Measurements from ENCODE around the gene WFDC13. TPM values are rescaled to one million over a fixed set of nuclear protein-coding genes. Genes with fewer than 3 reads are reported as not detected.

The WFDC13 gene
- polyA plus RNA-seq, 1 donor (not counting 4 experiments of a cell fraction or from before 2014, with no cell fraction given), result not detected

GRCh38 chr20:45751721-45752120, 49.9 kb downstream of the WFDC13 start:
- no peak overlapping the region for H2AFZ ChIP-seq (ENCODE audit: control insufficient read depth, low read length)
- no peaks in the 10 kb centered on the region for H3K79me2 ChIP-seq (ENCODE audit: control insufficient read depth, insufficient read depth, low read length)
- no peaks in the 10 kb centered on the region for H3K4me1 ChIP-seq (ENCODE audit: control insufficient read depth, extremely low read depth, insufficient read depth, low read length)
- TF ChIP-seq CTCF (optimal IDR thresholded peaks at IDR 0.05 in 1 of 3, IDR thresholded peaks at IDR 0.05 in 1 of 3, conservative IDR thresholded peaks at IDR 0.05 in 1 of 3; ENCODE audit: extremely low read depth in 1 of 3, insufficient read depth in 2 of 3, low read length in 3 of 3) (no peak), EZH2 (IDR thresholded peaks at IDR 0.05; ENCODE audit: low read length) (no peak)
- H3K9me1 ChIP-seq (ENCODE audit: control insufficient read depth, extremely low read depth, insufficient read depth, low read length), result no peaks in the 10 kb centered on the region
- H3K27me3 ChIP-seq (ENCODE audit: control insufficient read depth, extremely low read depth, insufficient read depth, low read length), result no peaks in the 10 kb centered on the region
- no peaks in the 10 kb centered on the region for H4K20me1 ChIP-seq (ENCODE audit: control insufficient read depth, extremely low read depth, insufficient read depth, low read length)
- H3K27ac ChIP-seq (ENCODE audit: control insufficient read depth, insufficient read depth, low read length), result no peak overlapping the region
- no peaks in the 10 kb centered on the region for H3K36me3 ChIP-seq (ENCODE audit: control insufficient read depth in 2 of 2, extremely low read depth in 1 of 2, insufficient read depth in 2 of 2, low read length in 2 of 2)
- no peak overlapping the region for H3K4me2 ChIP-seq (ENCODE audit: control insufficient read depth, extremely low read depth, insufficient read depth, low read depth, low read length)
- FAIRE-seq, result no peak
- DNase-seq (ENCODE audit: low read depth, low spot score), result no peak
- H3K4me3 ChIP-seq (ENCODE audit: control insufficient read depth in 2 of 3, extremely low read depth in 1 of 3, insufficient read depth in 2 of 3, low read depth in 1 of 3, low read length in 3 of 3), result no peak overlapping the region
- H3K9ac ChIP-seq (ENCODE audit: control insufficient read depth, extremely low read depth, insufficient read depth, low read length), result no peak overlapping the region
- dilution Hi-C loops (cut with MboI; ENCODE audit: extremely low pct_ligation_motif_present, low sequenced_read_pairs), result no loop called here
- no peaks in the 10 kb centered on the region for H3K9me3 ChIP-seq (ENCODE audit: control insufficient read depth, low read depth, low read length)

DNA sequence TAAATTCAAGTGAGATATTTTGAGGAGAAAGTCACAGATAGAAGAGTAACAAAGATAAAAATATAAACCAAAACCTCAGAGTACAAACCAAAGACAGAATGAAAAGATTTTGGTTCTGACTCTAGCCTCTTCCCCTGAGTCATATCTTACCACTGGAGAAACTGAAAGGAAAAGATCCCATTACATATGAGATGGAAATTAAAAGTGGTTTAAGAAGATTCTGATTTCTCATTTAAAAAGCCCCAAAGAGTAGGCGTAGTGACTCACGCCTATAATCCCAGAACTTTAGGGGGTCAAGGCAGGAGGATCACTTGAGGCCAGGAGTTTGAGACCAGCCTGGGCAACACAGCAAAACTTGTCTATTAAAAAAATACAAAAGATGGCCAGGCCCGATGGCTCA, 50.9 kb downstream of the WFDC13 start:
- dilution Hi-C loops (cut with MboI; ENCODE audit: extremely low pct_ligation_motif_present, low sequenced_read_pairs), result no loop called here
- no peaks in the 10 kb centered on the region for H3K79me2 ChIP-seq (ENCODE audit: control insufficient read depth, insufficient read depth, low read length)
- no peak overlapping the region for H3K9ac ChIP-seq (ENCODE audit: control insufficient read depth, extremely low read depth, insufficient read depth, low read length)
- H3K4me3 ChIP-seq (ENCODE audit: control insufficient read depth in 2 of 3, extremely low read depth in 1 of 3, insufficient read depth in 2 of 3, low read depth in 1 of 3, low read length in 3 of 3), result no peak overlapping the region
- no peaks in the 10 kb centered on the region for H3K9me1 ChIP-seq (ENCODE audit: control insufficient read depth, extremely low read depth, insufficient read depth, low read length)
- TF ChIP-seq EZH2 (IDR thresholded peaks at IDR 0.05; ENCODE audit: low read length) (no peak), CTCF (optimal IDR thresholded peaks at IDR 0.05 in 1 of 3, IDR thresholded peaks at IDR 0.05 in 1 of 3, conservative IDR thresholded peaks at IDR 0.05 in 1 of 3; ENCODE audit: extremely low read depth in 1 of 3, insufficient read depth in 2 of 3, low read length in 3 of 3) (no peak)
- no peaks in the 10 kb centered on the region for H3K27me3 ChIP-seq (ENCODE audit: control insufficient read depth, extremely low read depth, insufficient read depth, low read length)
- no peak overlapping the region for H3K27ac ChIP-seq (ENCODE audit: control insufficient read depth, insufficient read depth, low read length)
- H3K4me2 ChIP-seq (ENCODE audit: control insufficient read depth, extremely low read depth, insufficient read depth, low read depth, low read length), result no peak overlapping the region
- DNase-seq (ENCODE audit: low read depth, low spot score) (no peak), FAIRE-seq (no peak)
- H2AFZ ChIP-seq (ENCODE audit: control insufficient read depth, low read length), result no peak overlapping the region
- H3K36me3 ChIP-seq (ENCODE audit: control insufficient read depth in 2 of 2, extremely low read depth in 1 of 2, insufficient read depth in 2 of 2, low read length in 2 of 2), result no peaks in the 10 kb centered on the region
- no peaks in the 10 kb centered on the region for H3K4me1 ChIP-seq (ENCODE audit: control insufficient read depth, extremely low read depth, insufficient read depth, low read length)
- H3K9me3 ChIP-seq (ENCODE audit: control insufficient read depth, low read depth, low read length), result no peaks in the 10 kb centered on the region
- H4K20me1 ChIP-seq (ENCODE audit: control insufficient read depth, extremely low read depth, insufficient read depth, low read length), result no peaks in the 10 kb centered on the region

Measured in keratinocyte (primary cell).